Measurements from ENCODE around the gene ZFP69. TPM values are rescaled to one million over a fixed set of nuclear protein-coding genes. Genes with fewer than 3 reads are reported as not detected.

The ZFP69 gene
- total RNA-seq, 1 donor from 2014 or later: 2.8 TPM

DNA sequence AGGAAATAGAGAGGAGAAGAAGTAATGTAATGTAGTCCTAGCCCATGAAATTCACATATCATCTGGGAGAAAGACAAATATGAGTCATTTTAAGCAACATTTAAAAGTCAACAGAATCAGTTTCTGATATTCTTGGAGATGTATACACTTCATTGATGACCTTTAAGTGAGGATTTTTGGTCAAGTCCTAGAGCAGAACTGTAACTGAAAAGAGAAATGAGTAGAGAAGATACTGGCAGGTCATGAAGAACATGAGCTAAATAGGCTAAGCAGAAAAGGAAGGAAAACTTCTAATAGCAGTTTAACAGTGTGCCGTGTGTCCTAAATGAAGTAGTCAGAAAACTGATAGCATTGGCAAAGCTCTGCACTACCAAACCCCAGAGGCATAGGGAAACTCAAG, 22.2 kb upstream of the ZFP69 start:
- H3K4me1 ChIP-seq: peaks cover 9% of the 10 kb centered on the region
- DNase-seq (no peak), ATAC-seq (no peak)
- H3K27ac ChIP-seq: no peak overlapping the region
- no peaks in the 10 kb centered on the region for H3K27me3 ChIP-seq
- no peaks in the 10 kb centered on the region for H3K36me3 ChIP-seq
- H3K4me3 ChIP-seq: no peak overlapping the region
- TF ChIP-seq, protein P1, sequence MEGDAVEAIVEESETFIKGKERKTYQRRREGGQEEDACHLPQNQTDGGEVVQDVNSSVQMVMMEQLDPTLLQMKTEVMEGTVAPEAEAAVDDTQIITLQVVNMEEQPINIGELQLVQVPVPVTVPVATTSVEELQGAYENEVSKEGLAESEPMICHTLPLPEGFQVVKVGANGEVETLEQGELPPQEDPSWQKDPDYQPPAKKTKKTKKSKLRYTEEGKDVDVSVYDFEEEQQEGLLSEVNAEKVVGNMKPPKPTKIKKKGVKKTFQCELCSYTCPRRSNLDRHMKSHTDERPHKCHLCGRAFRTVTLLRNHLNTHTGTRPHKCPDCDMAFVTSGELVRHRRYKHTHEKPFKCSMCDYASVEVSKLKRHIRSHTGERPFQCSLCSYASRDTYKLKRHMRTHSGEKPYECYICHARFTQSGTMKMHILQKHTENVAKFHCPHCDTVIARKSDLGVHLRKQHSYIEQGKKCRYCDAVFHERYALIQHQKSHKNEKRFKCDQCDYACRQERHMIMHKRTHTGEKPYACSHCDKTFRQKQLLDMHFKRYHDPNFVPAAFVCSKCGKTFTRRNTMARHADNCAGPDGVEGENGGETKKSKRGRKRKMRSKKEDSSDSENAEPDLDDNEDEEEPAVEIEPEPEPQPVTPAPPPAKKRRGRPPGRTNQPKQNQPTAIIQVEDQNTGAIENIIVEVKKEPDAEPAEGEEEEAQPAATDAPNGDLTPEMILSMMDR (IDR thresholded peaks at IDR 0.05): no peak
- peaks cover 33% of the 10 kb centered on the region for H3K9me3 ChIP-seq
- intact Hi-C loops (cut with DNase I): no loop called here

DNA sequence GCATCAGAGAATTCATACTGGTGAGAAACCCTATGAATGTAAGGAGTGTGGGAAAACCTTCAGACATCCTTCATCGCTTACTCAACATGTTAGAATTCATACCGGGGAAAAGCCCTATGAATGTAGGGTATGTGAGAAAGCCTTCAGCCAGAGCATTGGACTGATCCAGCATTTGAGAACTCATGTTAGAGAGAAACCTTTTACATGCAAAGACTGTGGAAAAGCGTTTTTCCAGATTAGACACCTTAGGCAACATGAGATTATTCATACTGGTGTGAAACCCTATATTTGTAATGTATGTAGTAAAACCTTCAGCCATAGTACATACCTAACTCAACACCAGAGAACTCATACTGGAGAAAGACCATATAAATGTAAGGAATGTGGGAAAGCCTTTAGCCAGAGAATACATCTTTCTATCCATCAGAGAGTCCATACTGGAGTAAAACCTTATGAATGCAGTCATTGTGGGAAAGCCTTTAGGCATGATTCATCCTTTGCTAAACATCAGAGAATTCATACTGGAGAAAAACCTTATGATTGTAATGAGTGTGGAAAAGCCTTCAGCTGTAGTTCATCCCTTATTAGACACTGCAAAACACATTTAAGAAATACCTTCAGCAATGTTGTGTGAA, 14.0 kb upstream of the ZFP69 start:
- ATAC-seq: no peak
- Histone ChIP-seq H3K36me3 (no peaks in the 10 kb centered on the region), H3K4me1 (no peaks in the 10 kb centered on the region), H3K27ac (no peak overlapping the region), H3K4me3 (no peak overlapping the region), H3K27me3 (no peaks in the 10 kb centered on the region), H3K9me3 (peaks cover 81% of the 10 kb centered on the region)
- no peak for DNase-seq
- TF ChIP-seq, protein P1 (IDR thresholded peaks at IDR 0.05): no peak
- intact Hi-C loops (cut with DNase I): no loop called here

DNA sequence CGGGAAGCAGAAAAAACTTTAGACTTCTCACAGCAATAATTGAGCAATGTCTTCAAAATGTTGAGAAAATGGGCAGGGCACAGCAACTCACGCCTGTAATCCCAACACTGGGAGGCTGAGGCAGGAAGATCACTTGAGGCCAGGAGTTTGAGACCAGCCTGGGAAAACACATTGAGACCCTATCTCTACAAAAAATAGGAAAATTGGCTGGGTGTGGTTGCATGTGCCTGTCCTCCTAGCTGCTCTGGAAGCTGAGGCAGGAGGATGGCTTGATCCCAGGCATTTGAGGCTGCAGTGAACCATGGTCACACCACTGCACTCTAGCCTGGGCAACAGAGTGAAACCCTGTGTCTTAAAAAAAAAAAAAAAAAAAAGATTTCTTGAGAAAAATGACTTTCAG, 7.8 kb upstream of the ZFP69 start:
- no peak overlapping the region for H3K27ac ChIP-seq
- no peaks in the 10 kb centered on the region for H3K27me3 ChIP-seq
- intact Hi-C loops (cut with DNase I): no loop called here
- no peak for DNase-seq
- H3K4me3 ChIP-seq: no peak overlapping the region
- ATAC-seq: no peak
- H3K36me3 ChIP-seq: no peaks in the 10 kb centered on the region
- TF ChIP-seq, protein P1 (IDR thresholded peaks at IDR 0.05): no peak
- no peaks in the 10 kb centered on the region for H3K4me1 ChIP-seq
- H3K9me3 ChIP-seq: peaks cover 64% of the 10 kb centered on the region

DNA sequence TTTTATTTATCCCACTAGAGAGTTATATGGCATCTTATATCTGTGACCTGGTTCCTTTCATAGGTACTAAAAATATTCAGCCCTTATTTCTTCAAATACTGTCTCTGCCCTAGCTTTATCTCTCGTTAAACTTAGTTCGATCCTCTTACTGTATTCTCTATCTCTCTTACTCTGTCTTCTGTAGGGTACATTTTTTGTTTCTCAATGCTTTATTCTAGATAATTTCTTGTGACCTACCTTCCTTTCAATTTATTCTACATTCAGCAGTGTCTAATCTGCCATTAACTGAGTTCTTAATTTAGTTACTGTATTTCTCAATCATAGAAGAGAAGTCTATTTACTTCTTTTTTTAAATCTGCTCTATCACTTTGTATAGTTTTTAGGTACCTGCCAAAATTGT, 1.8 kb upstream of the ZFP69 start:
- peaks cover 26% of the 10 kb centered on the region for H3K9me3 ChIP-seq
- no peak overlapping the region for H3K27ac ChIP-seq
- no peak for ATAC-seq
- no peak for DNase-seq
- no peaks in the 10 kb centered on the region for H3K36me3 ChIP-seq
- no peak overlapping the region for H3K4me3 ChIP-seq
- TF ChIP-seq, protein P1 (IDR thresholded peaks at IDR 0.05): no peak
- intact Hi-C loops (cut with DNase I): no loop called here
- H3K27me3 ChIP-seq: no peaks in the 10 kb centered on the region
- peaks cover 8% of the 10 kb centered on the region for H3K4me1 ChIP-seq

DNA sequence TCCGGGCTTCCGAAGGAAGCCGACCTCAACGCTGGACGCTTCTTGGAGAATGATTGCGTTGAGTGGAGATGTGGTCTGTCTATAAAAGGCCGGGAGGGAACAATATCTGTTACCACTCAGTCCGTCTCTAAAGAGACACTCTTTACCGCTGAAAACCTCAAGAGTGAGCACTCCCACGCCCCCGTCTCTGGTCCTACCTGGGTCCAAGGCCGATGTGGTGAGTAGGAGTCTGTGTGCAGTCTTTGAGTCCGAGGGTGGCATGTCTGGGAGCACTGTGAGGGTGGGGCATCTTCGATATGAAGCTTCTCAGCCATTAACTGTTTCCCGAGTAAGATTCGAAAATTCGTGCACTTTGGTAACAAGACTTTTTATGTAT, 576 bp downstream of the ZFP69 start:
- H3K27ac ChIP-seq: peak overlapping the region; percentile 56
- TF ChIP-seq, protein P1 (IDR thresholded peaks at IDR 0.05): no peak
- H3K36me3 ChIP-seq: no peaks in the 10 kb centered on the region
- peak; percentile 50 for ATAC-seq
- H3K9me3 ChIP-seq: peaks cover 18% of the 10 kb centered on the region
- H3K4me1 ChIP-seq: peaks cover 8% of the 10 kb centered on the region
- H3K4me3 ChIP-seq: peak overlapping the region; percentile 91
- no peak for DNase-seq
- intact Hi-C loops (cut with DNase I): no loop called here
- H3K27me3 ChIP-seq: no peaks in the 10 kb centered on the region

DNA sequence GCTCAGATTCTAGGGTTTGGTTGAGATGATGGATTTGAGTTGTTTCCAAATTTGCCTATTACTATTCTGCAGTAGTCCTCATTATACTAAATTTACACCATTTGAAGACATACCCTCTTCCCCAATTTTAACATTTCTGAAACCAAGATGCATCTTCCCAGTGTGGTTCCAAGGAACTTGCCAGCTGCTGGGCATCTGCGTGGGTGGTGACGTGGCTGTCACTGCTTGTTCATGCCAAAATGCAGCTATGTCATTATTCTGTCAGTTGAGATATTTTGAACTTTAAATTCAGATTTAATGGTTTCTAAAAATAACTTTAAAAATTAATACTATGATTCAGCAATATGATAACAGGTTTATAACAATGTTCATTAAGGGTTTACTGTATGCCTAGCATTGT, 1.2 kb downstream of the ZFP69 start:
- TF ChIP-seq, protein P1 (IDR thresholded peaks at IDR 0.05): no peak
- no peak for DNase-seq
- intact Hi-C loops (cut with DNase I): no loop called here
- H3K27me3 ChIP-seq: no peaks in the 10 kb centered on the region
- no peak overlapping the region for H3K27ac ChIP-seq
- peak overlapping the region; percentile 91 for H3K4me3 ChIP-seq
- peaks cover 18% of the 10 kb centered on the region for H3K9me3 ChIP-seq
- no peak for ATAC-seq
- H3K36me3 ChIP-seq: no peaks in the 10 kb centered on the region
- H3K4me1 ChIP-seq: peaks cover 8% of the 10 kb centered on the region

Measured in upper lobe of right lung (tissue), 1 donor.